Fibroblast of gingiva (primary cell): ENCODE data around the gene CTU2.

Experiments
- DNase-seq: peaks from one replicate; pipeline ENCODE4 v3.0.0-alpha.2; 2011; ENCODE audit warnings: low read depth

CTU2 gene

DNA sequence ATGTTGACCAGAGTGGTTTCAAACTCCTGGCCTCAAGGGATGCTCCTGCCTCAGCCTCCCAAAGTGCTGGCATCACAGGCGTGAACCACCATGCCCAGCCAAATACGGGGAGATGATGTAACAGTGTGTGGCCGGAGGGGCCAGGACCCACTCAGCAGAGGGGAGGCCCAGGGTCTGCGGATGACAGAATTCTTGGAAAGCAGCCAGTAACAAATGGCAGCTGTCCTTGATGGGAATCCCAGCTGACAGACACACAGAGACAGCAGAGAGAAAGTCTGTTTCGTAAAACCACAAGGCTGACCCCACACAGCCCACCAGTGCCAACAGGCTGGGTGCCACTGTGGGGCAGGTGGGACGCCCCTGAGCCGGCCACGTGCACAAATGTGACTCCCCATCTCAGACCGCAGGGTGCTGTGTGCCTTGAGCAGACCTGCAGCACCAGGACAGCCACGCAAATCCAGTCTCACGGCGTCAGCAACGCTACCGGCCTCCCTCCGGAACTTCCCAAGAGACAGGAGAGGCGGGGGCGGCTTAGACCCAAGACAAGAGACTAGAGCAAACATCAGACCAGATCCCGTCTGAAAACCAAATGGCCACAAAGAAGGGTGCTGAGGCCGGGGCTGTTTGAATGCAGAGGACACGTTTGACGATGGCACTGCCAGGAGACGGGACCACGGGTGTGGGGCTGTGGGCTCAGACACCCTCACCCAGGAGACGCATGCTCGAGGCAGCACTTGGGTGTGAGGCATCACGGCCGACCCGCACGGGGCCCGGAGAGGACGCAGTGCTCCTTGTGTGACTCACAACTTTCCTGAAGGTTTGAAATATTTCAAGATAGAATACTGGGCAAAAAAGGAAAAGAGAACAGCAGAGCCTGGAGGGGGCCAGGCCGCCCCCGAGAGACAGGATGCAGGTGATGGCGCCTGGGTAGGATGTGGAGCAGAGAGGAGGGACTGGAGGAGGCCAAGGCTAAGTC is 24.6 kb downstream of the CTU2 start:
- no peak for DNase-seq

DNA sequence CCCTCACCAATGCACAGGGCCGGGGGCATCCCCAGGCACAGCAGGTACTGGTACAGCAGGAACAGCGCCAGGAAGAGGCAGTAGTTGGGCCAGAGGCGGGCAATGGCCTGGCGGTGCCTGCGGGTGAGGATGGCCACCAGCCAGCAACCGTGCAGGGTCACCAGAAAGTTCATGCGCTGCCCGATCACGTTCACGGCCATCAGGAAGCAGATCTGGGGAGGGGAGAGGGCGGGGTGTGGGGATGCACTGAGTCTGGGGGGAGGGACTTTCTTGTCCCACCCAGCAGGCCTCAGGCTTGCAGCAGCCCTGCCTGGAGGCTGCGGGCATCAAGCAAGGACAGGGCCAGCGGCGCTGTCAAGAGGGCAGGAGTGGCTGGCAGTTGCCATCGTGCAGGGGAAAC is 25.4 kb downstream of the CTU2 start:
- DNase-seq: no peak

DNA sequence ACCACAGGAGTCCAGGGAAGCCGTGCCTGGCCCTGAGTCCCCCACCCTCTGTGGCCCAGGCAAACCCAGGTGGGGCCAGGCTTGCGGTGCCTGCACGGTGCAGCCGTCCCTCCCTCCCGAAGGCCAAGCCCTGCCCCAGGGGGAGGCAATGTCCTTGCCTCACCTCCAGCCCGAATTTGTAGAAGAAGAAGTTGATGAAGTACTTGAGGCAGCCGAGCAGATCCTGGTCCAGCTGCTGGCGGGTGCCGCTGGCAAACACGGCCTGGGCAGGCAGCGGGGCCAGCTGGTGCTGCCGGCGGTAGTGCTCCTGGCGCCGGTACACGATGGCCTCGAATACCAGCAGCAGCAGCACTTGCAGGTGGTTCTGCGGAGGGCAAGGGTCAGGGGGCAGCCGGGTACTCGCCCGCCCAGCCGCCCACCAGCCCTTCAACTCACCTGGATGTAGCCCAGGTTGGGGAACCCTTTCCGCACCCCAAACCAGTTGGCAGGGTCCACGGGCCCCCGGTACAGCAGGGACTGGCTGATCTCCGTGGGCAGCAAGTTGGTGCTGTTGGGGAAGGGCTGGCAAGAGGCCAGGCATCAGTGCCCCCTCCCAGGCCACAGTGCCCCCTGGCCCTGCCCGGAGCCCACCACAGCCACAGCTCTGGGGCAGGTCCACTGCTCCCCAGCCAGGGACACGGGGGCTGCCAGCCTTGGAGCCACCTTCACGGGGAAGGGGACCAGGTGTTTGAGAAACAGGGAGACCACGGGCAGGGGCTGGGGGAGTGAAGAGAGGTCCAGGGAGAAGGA is 26.1 kb downstream of the CTU2 start:
- no peak for DNase-seq

DNA sequence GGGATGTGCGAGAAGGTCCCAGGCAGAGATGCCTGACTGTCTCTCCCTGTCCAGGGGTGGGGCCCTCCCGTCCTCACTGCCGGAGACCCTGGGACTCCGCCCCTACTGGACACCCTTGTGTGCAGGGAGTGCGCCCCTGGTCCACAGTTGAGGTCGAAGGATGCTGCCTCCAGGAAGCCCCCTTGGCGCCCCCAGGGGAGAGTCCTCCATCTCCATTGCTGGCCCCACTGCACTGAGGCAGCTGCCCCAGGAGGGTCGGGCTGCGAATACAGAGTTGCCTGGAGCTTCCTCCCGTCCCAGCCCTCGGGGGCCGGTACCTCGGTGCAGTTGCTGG is 26.6 kb downstream of the CTU2 start:
- DNase-seq: no peak

DNA sequence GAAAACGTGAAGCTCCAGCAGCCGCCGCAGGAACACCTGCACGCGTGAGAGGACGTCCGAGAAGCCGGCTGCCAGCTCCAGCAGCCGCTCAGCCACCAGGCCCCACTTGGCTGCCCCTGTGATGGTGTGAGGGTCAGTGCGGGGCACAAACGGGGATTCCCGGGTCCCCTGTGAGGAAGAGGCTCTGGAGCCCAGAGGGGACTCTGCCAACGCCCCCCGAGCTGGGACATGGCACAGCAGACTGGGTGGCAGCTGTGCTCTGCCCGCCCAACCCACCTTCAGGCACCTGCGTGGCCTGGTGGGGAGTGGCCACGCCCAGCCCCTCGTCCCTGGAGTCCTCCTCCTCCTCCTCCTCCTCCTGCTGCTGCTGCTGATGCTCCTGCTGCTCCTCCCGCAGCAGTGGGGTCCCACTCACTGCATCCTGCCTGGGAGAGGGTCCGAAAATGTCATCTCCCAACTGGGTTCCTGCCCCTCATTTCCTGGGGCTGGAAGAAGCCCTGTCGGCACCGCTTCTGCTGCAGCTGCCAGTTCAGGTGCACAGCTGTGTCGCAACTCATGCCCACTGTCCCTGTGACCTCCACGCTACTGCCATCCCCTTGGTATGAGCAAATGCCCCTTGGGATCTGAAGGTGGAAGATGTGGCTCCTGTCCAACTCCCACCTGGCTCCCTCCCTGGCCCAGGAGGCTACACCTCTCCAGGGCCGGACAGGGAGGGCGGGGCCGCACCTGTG is 27.5 kb downstream of the CTU2 start:
- no peak for DNase-seq

DNA sequence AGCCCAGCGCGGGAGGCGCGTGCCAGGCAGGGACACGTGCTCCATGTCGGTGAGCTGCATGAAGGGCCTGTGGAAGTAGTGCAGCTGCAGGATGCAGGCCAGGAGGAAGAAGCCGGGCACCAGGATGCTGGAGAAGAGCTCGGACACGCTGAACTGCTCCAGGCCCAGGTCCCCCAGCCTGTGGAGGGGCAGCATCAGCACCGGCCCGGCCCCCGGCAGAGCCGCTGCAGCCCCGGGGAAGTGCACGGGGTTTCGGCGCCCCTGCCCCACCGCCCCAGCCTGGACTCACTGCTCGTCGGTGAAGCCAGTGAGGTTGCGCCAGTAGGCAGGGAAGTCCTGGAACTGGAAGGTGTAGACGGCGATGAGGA is 28.0 kb downstream of the CTU2 start:
- DNase-seq: no peak

DNA sequence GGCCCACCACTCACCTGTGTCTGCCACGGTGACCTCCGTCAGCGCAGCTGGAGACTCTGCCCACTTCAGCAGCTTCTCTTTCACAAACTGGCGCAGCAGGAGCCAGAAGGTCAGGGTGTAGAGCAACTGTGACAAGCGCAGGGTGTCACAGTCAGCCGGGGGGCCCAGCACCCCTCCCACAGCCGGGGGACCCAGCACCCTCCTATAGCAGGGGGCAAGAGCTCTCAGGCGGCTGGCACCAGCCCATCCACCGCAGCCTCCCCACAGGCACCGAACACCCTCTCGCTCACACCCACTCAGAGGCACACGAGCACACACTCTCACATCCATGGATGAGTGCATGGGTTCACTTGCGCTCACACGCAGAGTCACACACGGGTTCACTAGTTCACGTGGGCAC is 28.8 kb downstream of the CTU2 start:
- DNase-seq: no peak

DNA sequence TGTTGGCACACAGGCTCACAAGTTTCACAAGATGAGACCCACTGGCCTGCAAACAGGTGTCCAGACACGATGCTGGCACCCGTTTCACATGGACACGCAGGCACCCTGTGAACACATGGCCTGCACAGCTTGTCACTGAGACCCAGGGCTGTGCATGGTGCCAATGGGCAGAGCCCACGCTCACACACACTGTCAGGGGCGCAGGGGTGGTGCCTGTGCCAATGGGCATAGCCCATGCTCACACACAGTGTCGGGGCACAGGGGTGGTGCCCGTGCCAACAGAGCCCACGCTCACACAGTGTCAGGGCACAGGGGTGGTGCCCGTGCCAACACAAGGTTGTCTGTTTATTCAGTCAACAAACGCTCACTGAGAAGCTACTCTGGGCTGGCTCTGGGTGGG is 29.3 kb downstream of the CTU2 start:
- no peak for DNase-seq

DNA sequence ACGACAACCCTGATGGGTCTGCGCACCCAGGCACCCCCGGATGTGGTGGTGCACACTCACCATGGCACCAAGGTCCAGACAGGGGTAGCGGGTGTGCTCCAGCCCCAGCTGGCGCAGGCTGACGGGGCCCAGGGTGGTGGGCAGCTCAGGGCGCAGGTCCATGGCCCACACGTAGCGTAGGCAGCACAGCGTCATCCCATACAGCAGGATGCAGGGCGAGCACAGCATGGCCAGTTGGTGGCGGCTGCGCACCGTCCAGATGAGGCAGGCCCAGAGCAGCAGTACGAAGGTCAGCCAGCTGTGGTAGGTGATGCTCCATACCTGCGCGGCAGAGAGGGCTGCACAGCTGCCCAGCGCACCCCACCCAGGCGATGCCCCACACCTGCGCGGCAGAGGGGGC is 29.8 kb downstream of the CTU2 start:
- no peak for DNase-seq

DNA sequence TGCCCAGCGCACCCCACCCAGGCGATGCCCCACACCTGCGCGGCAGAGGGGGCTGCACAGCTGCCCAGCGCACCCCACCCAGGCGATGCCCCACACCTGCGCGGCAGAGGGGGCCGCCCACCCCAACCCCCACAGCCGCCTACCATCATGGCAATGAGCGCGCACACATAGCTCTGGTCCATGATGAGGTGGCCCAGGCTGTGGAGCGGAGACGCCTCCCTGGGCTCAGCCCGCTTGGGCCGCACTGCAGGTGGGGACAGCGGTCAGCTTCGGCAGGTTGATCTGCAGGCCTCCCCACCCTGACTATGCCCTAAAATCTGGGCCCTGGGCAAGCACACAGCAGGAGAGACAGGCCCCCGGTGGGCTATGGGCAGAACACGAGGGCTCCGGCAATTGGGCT is 30.2 kb downstream of the CTU2 start:
- no peak for DNase-seq

DNA sequence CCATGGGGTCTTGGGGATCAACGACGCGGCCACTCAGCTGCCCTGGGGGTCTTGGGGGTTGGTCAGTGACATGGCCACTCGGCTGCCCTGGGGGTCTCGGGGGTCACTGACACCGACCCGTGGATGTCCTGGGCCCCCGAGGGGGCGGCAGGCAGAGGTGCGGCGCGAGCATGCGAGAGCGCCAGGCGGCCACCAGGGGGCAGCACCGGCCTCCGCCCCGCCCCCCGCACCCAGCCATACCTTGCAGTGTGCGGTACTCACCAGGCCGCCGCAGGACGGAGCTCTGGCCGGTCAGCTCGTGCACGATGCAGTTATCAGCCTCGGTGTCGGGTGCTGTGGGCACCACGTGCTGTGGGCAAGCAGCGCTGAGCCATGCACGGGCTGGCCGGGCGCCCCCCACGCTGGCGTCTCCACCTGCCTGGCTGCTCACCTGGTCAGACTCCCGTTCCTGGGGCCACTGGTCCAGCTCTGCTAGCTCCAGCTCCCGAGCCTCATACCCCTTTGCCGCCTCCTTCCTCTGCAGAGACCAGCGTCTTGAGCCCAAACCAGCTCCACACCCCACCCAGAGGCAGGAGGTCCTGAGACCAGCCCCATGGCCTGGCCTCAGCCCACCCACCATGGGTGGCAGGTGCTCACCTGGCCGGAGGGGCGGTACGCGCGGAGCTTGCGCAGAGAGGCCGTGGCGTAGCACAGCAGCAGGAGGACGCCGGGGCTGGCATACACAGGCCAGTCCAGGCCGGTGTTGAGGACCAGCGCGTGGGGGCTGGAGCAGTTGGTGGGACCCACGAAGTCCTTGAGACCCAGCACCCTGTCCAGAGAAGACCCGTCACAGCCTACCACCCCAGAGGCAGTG is 31.2 kb downstream of the CTU2 start:
- DNase-seq: peak; percentile 75

DNA sequence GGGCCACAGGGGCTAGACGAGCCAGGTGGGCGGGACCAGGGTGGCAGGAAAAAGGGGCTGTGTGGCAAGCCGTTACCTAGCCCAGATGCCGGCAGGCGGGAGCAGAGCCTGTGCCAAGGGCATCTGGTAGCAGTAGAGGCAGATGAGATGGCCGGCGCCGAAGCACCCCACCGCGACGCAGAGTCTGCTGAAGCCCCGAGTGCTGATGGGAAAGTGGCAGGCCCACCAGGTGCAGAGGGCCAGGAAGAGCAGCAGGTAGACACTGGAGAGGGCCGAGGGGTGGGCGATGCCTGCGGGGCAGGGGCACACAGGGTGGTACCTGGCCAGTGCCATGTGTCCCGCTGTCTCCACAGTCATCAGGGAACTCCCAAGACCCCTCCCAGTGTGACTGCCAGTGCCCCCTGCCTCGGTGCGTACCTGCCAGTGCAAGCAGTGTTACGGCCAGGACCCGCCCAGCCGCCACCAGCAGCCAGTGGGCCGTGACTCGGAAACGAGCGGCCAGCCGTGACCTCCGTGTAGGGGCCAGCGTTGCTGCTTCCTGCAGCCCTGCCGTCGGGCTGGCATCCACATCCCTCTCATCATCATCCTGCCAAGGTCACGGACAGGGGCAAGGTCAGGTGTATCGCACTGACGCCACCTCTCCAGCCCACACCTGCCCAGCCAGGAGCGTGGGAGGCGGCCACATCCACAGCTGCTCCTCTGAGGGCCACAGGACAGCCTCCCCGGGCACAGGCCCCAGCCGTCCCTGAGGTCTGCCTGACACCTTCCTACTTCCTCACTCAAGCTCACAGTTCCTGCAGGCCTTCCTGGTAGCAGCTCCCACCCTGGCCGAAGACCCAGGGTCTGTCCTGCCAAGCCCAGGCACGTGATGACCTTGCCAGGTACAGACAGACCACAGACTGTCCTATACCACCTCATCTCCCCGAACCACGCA is 32.1 kb downstream of the CTU2 start:
- no peak for DNase-seq

DNA sequence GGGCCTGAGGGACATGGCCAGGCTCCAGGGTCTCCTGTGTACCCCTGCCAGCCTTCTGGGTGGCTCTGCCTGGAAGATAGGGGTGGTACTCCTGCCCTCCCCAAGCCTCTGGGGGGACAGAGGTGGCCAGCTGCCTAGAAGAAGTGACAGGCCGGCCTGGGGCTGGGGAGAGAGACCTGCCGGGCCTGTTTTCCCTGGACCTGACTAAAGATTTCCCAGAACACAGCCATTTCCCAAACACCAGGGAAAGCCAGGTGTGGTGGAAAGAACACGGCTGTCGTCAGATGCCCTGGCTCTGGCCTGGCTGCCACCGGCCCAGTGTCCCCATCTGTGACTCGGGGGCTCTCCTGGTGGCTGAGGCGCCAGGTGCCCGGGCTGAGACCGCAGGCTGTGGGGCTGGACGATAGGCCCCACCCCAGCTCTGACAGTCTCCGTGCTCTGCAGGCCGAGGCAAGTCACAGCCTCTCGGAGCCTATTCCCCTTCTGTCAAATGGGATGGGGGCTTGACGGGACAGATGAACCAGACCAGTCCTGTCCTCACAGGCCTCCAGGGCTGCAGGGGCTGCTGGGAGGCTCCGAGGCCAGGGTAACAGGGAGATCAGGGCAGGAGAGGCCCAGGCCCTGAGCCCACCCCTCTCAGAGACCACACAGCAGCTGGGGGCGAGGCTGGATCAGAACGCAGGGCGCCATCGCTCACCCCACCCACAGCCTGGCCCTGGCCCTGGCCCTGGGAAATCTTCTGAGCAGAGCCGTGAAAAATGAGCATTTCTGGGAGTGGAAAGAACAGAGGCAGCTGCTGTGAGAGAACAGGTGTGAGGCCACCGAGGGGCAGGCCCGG is 33.1 kb downstream of the CTU2 start:
- DNase-seq: no peak

DNA sequence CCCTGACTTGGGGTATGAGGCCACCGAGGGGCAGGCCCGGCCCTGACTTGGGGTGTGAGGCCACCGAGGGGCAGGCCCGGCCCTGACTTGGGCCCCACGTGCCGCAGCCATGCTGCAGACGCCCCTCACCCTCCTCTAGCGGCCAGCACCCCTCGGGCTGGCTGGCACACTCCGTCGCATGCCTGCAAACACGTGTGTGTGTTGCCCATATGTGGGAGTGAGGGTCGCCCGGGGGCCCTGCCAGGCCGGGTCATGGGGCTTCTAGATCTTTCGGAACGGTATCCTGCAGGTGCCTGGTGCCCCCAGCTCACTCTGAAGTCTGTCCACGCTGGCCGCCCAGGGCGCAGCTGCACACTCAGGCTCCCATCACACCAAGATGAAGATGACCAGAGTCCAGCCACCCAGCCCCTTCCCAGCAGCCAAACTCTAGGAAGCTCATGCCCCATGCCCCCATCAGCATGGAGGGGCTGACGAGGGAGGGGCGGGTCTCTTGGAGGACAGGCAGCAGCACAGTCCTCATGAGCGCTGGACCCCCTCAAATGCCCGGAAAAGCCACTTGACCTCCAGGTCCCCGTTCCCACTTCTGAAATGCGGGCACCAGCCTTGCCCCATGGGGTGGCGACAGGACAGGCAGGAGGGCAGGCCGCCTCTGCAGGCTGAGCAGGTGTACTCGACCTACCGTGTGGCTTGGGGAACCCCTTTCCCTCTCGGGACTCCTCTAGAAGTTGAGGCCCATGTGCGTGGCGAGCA is 33.8 kb downstream of the CTU2 start:
- no peak for DNase-seq

DNA sequence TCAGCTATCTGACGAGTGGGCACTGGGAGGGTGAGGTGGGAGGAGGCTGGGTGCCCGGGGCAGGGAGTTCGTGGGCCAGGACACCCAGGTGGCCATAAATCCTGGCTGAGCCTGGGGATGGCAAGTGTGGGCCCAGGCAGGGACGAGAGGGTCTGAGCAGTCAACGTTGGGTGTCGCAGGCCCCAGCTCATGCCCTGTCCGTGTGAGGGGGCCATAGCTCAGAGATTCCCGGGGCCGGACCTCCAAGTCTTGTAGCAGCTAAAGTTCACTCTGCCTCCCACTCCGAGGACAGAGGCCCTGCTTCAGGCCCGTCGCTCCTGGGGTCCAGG is 34.4 kb downstream of the CTU2 start:
- no peak for DNase-seq

DNA sequence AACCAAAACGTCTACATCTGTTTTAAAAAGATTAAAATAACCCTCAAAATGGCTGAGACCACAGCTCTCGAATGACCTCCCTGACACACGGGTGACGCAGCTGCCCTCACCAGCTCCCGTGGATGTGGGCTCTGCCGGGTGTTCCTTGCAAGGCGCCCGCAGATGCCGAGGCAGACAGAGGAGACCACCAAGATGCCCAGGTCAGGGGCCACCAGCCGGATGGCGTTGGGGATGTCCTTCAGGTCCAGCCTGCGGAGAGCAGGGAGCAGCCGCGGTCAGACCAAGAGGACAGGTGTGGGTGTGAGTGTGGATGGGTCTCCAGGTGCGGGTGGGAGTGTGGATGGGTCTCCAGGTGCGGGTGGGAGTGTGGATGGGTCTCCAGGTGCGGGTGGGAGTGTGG is 35.1 kb downstream of the CTU2 start:
- DNase-seq: no peak

DNA sequence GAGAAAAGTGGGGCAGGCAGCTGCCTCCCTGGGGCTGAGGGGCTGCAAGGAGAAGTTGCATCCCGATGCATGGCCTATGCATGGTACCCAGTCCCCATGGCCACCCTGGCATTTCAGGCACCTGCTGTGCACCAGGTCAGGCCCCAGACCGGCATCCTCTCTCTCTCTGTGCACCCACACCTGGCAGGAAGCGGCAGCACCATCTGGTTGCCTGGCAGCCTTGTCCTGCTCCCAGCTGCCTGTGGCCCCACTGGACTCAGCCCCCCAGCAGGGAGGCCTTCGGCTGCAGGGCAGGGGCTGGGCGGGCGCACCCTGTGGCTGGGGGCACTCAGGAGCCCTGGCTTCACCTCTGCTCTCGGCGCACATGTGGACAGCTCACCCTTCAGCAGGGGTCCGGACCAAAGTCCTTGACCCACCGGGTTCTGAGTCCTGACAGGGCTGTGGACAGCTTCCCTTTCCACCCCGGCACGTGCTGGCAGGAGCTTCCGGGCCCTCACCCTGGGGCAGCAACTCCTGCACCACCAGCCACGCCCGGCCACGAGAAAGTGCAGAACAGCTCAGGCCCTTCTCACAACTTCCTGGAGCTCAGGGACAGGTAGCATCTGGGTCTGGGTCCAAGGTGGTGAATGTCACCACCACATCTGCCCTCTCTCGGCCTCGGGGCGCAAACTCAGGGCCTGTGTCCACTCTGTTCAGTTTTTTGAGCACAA is 36.7 kb downstream of the CTU2 start:
- DNase-seq: no peak
